ENCODE measurements around the gene HOXD4. TPM values are rescaled to one million over a fixed set of nuclear protein-coding genes. Genes with fewer than 3 reads are reported as not detected.

HOXD4 gene
- polyA plus RNA-seq, 1 donor from 2014 or later: not detected

DNA sequence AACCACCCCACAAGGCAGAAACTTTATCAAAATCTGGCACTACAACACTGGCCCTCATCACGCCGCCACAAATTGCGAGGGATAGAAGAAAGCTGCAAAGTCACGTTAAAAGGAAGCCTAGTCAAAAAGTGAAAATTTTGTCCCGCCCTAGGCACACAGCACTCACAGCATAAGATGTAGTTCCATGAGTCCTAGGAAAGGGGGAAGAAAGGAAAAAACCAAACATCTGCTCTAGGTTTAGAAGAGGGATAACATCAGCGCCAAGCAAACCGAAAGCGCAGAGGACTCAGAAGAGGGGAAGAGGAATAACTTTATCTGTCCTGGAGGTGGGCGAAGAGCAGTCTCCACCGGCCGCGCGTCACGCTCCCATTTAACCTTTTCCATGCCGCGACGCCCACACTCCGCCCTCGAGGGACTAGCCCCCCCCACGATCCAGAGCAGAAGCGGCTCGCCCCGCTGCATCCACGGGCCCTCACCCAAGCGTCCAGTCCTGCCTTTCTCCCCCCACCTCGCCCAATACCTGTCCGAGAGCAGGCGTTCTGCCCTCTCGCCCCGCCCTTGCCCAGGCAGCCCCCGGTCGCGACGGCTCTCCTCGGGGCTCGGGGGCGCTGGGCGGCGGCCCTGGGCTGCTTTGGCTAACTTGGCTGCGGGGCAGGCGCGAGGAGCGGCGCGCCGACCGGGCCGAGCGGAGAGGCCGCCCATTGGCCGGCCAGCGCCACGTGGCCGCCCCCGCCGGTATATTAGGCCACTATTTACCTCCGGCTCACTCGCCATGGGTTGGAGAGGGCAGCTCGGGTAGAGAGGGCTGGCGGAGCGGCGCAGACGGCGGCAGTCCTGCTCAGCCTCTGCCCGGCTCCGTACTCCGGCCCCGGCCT is 36.8 kb downstream of the HOXD4 start, which contains the start of gene HOXD1:
Gene HOXD1, plus strand, starts transcription at position 770 of the 875 bp plus-strand sequence. CDS start 134 bp downstream, outside the sequence.
- H3K9me2 ChIP-seq (ENCODE audit: insufficient read depth, low read length): no peaks in the 10 kb centered on the region
- H3K9ac ChIP-seq (ENCODE audit: low read length): no peak within 1 kb of the TSS
- H3F3A ChIP-seq (ENCODE audit: insufficient read depth, low read length, poor library complexity, severe bottlenecking): no peaks in the 10 kb centered on the region
- TF ChIP-seq EP300 (conservative IDR thresholded peaks at IDR 0.05; ENCODE audit: poor library complexity, severe bottlenecking) (no peak), SMC3 (conservative IDR thresholded peaks at IDR 0.05; ENCODE audit: poor library complexity) (no peak), REST (IDR thresholded peaks at IDR 0.05; ENCODE audit: borderline replicate concordance) (no peak), RAD21 (conservative IDR thresholded peaks at IDR 0.05) (no peak), POLR2AphosphoS5 (IDR thresholded peaks at IDR 0.05) (no peak), EZH2 (IDR thresholded peaks at IDR 0.05; ENCODE audit: borderline replicate concordance, insufficient read depth, low read length, poor library complexity, severe bottlenecking) (no peak), MXI1 (conservative IDR thresholded peaks at IDR 0.05; ENCODE audit: poor library complexity, severe bottlenecking) (no peak), TAF1 (IDR thresholded peaks at IDR 0.05; ENCODE audit: low read depth) (no peak)
- TF ChIP-seq, protein P1, sequence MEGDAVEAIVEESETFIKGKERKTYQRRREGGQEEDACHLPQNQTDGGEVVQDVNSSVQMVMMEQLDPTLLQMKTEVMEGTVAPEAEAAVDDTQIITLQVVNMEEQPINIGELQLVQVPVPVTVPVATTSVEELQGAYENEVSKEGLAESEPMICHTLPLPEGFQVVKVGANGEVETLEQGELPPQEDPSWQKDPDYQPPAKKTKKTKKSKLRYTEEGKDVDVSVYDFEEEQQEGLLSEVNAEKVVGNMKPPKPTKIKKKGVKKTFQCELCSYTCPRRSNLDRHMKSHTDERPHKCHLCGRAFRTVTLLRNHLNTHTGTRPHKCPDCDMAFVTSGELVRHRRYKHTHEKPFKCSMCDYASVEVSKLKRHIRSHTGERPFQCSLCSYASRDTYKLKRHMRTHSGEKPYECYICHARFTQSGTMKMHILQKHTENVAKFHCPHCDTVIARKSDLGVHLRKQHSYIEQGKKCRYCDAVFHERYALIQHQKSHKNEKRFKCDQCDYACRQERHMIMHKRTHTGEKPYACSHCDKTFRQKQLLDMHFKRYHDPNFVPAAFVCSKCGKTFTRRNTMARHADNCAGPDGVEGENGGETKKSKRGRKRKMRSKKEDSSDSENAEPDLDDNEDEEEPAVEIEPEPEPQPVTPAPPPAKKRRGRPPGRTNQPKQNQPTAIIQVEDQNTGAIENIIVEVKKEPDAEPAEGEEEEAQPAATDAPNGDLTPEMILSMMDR (IDR thresholded peaks at IDR 0.05; ENCODE audit: poor library complexity, severe bottlenecking): no peak
- H3K27me3 ChIP-seq (ENCODE audit: insufficient read depth, low read depth, low read length): peaks cover 99% of the 10 kb centered on the region
- H3K36me3 ChIP-seq (ENCODE audit: insufficient read depth, low read length): no peaks in the 10 kb centered on the region
- peak within 1 kb of the TSS; percentile 51 for H3K4me3 ChIP-seq (ENCODE audit: low read length)
- no peak within 1 kb of the TSS for H2AFZ ChIP-seq (ENCODE audit: low read depth, low read length)
- H3K27ac ChIP-seq (ENCODE audit: low read length): no peak within 1 kb of the TSS
- H3K79me2 ChIP-seq (replicated peaks; ENCODE audit: insufficient read depth, low read length): no peaks in the 10 kb centered on the region
- no peaks in the 10 kb centered on the region for H4K20me1 ChIP-seq (ENCODE audit: insufficient read depth)
- H3K4me2 ChIP-seq (ENCODE audit: low read length): no peak within 1 kb of the TSS
- no peaks in the 10 kb centered on the region for H3K9me3 ChIP-seq (ENCODE audit: low read length)

DNA sequence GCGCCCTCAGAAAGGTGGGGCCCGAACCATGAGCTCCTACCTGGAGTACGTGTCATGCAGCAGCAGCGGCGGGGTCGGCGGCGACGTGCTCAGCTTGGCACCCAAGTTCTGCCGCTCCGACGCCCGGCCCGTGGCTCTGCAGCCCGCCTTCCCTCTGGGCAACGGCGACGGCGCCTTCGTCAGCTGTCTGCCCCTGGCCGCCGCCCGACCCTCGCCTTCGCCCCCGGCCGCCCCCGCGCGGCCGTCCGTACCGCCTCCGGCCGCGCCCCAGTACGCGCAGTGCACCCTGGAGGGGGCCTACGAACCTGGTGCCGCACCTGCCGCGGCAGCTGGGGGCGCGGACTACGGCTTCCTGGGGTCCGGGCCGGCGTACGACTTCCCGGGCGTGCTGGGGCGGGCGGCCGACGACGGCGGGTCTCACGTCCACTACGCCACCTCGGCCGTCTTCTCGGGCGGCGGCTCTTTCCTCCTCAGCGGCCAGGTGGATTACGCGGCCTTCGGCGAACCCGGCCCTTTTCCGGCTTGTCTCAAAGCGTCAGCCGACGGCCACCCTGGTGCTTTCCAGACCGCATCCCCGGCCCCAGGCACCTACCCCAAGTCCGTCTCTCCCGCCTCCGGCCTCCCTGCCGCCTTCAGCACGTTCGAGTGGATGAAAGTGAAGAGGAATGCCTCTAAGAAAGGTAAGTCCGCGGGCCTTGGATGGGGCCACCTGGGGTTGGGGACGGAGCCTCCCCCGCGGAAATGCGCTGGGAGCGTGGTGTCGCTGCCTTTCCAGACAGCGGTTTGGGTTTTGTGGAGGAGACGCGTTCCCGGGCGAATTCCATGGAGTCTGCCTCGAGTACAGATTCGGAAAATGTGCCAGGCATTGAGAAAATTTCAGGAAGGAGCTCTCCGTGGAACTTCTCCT is 37.7 kb downstream of the HOXD4 start:
- Histone ChIP-seq H3K9me3 (ENCODE audit: low read length) (no peaks in the 10 kb centered on the region), H3K9me2 (ENCODE audit: insufficient read depth, low read length) (no peaks in the 10 kb centered on the region), H3K27ac (ENCODE audit: low read length) (no peak overlapping the region), H2AFZ (ENCODE audit: low read depth, low read length) (no peak overlapping the region), H3K27me3 (ENCODE audit: insufficient read depth, low read depth, low read length) (peaks cover 99% of the 10 kb centered on the region), H3K79me2 (replicated peaks; ENCODE audit: insufficient read depth, low read length) (no peaks in the 10 kb centered on the region), H3K4me2 (ENCODE audit: low read length) (no peak overlapping the region), H3K36me3 (ENCODE audit: insufficient read depth, low read length) (no peaks in the 10 kb centered on the region), H3F3A (ENCODE audit: insufficient read depth, low read length, poor library complexity, severe bottlenecking) (no peaks in the 10 kb centered on the region), H3K4me3 (ENCODE audit: low read length) (peak overlapping the region; percentile 51), H3K9ac (ENCODE audit: low read length) (no peak overlapping the region), H4K20me1 (ENCODE audit: insufficient read depth) (no peaks in the 10 kb centered on the region)
- peak; percentile 22 for TF ChIP-seq EZH2 (IDR thresholded peaks at IDR 0.05; ENCODE audit: borderline replicate concordance, insufficient read depth, low read length, poor library complexity, severe bottlenecking)
- no peak for TF ChIP-seq MXI1 (conservative IDR thresholded peaks at IDR 0.05; ENCODE audit: poor library complexity, severe bottlenecking)
